Activated B cell treated with CpG ODN at 0.5 μM for 24 hours (primary cell): Measurements from ENCODE around the gene ALDH3A1. TPM values are rescaled to one million over a fixed set of nuclear protein-coding genes. Genes with fewer than 3 reads are reported as not detected.

Source experiments
- ATAC-seq: fragments of 200-7000 bp; cut with Tn5 transposase; one replicate; pipeline ENCODE4 v1.10.0; 2021; ENCODE audit warnings: low read depth, mild to moderate bottlenecking, moderate library complexity
- CTCF ChIA-PET: fragments of 350-600 bp; sonication (Branson Sonifier 250); formaldehyde crosslinking; loops from one replicate; lab custom pipeline; 2021; ENCODE audit warnings: antibody characterized with exemption; lab: Charles Lee
- POLR2A ChIA-PET: fragments of 350-600 bp; sonication (Branson Sonifier 250); formaldehyde crosslinking; loops from one replicate; lab custom pipeline; 2021; ENCODE audit warnings: antibody characterized with exemption; lab: Charles Lee
- DNase-seq: peaks from one replicate; pipeline ENCODE4 v3.0.0; 2022
- H3K27ac Mint-ChIP-seq: one replicate; pipeline ENCODE4 v1.8.0; 2020; ENCODE audit warnings: mixed read lengths
- H3K27me3 Mint-ChIP-seq: one replicate; pipeline ENCODE4 v1.8.0; 2021; ENCODE audit warnings: mixed read lengths
- H3K36me3 Mint-ChIP-seq: one replicate; pipeline ENCODE4 v1.8.0; 2021; ENCODE audit warnings: low read depth, mixed read lengths
- H3K4me1 Mint-ChIP-seq: one replicate; pipeline ENCODE4 v1.8.0; 2021; ENCODE audit warnings: mixed read lengths
- H3K4me3 Mint-ChIP-seq: one replicate; pipeline ENCODE4 v1.8.0; 2020; ENCODE audit warnings: mild to moderate bottlenecking, mixed read lengths
- H3K9me3 Mint-ChIP-seq: one replicate; pipeline ENCODE4 v1.8.0; 2020; ENCODE audit warnings: mixed read lengths
- intact Hi-C: fragments of 100-400 bp; cut with micrococcal nuclease; formaldehyde crosslinking; loops from one replicate; pipeline ENCODE4 v1.15.1; 2024
- total RNA-seq: library from RNA; stranded (reverse); gene quantifications from 2 replicates; pipeline ENCODE4 v1.2.3, GENCODE V29; 2022
- TF ChIP-seq, protein P1 (sequence below): fragments of 200-600 bp; IDR thresholded peaks from one replicate; pipeline ENCODE4 v1.8.0; 2022; ENCODE audit warnings: antibody characterized with exemption, mild to moderate bottlenecking

Gene ALDH3A1
- total RNA-seq, 1 donor from 2014 or later: not detected

DNA sequence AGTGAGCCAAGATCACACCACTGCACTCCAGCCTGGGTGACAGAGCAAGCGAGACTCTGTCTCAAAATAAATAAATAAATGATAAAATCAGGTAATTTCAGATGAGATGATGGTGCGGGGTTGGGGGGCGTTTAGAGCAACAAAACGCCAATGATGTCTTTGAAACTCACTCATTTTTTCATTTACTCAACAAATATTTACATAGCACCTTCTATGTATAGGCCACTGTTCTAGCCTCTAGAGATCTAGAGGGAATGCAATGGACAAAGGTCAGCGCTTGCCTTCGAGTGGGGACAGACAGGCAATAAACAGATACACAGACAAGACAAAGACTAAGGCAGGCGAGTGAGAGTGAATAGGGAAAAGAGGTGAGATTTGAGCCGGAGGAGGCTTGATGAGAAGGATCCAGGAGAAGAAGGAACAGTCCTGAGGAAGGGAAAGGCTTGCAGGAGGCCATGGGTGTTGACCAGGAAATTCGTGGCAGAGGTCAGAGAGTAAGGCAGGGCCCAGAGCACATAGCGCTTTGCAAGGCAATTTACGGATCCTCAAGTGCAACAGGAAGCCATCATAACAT is 14.1 kb downstream of the ALDH3A1 start:
- Mint-ChIP-seq H3K4me3 (no peak overlapping the region), H3K36me3 (no peaks in the 10 kb centered on the region), H3K27ac (no peak overlapping the region), H3K27me3 (peaks cover 3% of the 10 kb centered on the region), H3K9me3 (no peaks in the 10 kb centered on the region), H3K4me1 (no peaks in the 10 kb centered on the region)
- TF ChIP-seq, protein P1, sequence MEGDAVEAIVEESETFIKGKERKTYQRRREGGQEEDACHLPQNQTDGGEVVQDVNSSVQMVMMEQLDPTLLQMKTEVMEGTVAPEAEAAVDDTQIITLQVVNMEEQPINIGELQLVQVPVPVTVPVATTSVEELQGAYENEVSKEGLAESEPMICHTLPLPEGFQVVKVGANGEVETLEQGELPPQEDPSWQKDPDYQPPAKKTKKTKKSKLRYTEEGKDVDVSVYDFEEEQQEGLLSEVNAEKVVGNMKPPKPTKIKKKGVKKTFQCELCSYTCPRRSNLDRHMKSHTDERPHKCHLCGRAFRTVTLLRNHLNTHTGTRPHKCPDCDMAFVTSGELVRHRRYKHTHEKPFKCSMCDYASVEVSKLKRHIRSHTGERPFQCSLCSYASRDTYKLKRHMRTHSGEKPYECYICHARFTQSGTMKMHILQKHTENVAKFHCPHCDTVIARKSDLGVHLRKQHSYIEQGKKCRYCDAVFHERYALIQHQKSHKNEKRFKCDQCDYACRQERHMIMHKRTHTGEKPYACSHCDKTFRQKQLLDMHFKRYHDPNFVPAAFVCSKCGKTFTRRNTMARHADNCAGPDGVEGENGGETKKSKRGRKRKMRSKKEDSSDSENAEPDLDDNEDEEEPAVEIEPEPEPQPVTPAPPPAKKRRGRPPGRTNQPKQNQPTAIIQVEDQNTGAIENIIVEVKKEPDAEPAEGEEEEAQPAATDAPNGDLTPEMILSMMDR: no peak
- intact Hi-C loops: no loop called here
- CTCF ChIA-PET: no interaction called here
- no peak for ATAC-seq
- DNase-seq: no peak
- POLR2A ChIA-PET: no interaction called here

GRCh38 chr17:19731626-19732025 is 16.5 kb downstream of the ALDH3A1 start:
- Mint-ChIP-seq H3K27me3 (peaks cover 3% of the 10 kb centered on the region), H3K27ac (no peak overlapping the region), H3K4me1 (no peaks in the 10 kb centered on the region), H3K4me3 (no peak overlapping the region), H3K36me3 (no peaks in the 10 kb centered on the region), H3K9me3 (no peaks in the 10 kb centered on the region)
- ATAC-seq: no peak
- ChIA-PET CTCF (no interaction called here), POLR2A (no interaction called here)
- intact Hi-C loops: no loop called here
- TF ChIP-seq, protein P1: no peak
- DNase-seq: no peak

- no peak for DNase-seq
- no peak overlapping the region for H3K27ac Mint-ChIP-seq
- CTCF ChIA-PET: no interaction called here
These were observed 17.3 kb downstream of the ALDH3A1 start for GRCh38 chr17:19730843-19731242.

DNA sequence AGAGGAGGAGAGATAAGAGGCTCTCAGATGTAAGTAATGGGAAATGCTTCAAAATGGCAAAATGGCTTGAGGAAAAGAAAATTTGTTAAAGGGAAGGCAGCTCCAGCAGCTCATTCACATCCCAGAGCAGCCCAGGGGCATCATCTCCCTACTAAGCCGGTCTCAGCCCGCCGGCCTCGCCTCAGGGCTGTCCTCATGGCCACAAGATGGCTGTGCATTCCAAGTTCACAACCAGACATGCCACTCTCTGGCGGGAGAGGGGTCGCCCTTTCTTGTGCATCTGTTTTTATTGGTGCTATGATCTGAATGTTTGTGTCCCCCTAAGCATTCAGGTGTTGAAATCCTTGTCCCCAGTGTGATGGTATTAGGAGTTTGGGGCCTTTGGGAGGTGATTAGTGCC is 18.2 kb downstream of the ALDH3A1 start:
- POLR2A ChIA-PET: no interaction called here
- Mint-ChIP-seq H3K4me1 (peaks cover 5% of the 10 kb centered on the region), H3K36me3 (no peaks in the 10 kb centered on the region), H3K9me3 (no peaks in the 10 kb centered on the region), H3K27me3 (peaks cover 3% of the 10 kb centered on the region), H3K4me3 (no peak overlapping the region), H3K27ac (no peak overlapping the region)
- DNase-seq (no peak), ATAC-seq (no peak)
- TF ChIP-seq, protein P1: no peak
- intact Hi-C loops: no loop called here
- CTCF ChIA-PET: no interaction called here

More at GRCh38 chr17:19730843-19731242, 17.3 kb downstream of the ALDH3A1 start:
- ATAC-seq: no peak
- POLR2A ChIA-PET: no interaction called here
- H3K4me1 Mint-ChIP-seq: no peaks in the 10 kb centered on the region
- no peaks in the 10 kb centered on the region for H3K9me3 Mint-ChIP-seq
- TF ChIP-seq, protein P1: no peak
- peaks cover 3% of the 10 kb centered on the region for H3K27me3 Mint-ChIP-seq
- intact Hi-C loops: no loop called here
- no peak overlapping the region for H3K4me3 Mint-ChIP-seq
- H3K36me3 Mint-ChIP-seq: no peaks in the 10 kb centered on the region

DNA sequence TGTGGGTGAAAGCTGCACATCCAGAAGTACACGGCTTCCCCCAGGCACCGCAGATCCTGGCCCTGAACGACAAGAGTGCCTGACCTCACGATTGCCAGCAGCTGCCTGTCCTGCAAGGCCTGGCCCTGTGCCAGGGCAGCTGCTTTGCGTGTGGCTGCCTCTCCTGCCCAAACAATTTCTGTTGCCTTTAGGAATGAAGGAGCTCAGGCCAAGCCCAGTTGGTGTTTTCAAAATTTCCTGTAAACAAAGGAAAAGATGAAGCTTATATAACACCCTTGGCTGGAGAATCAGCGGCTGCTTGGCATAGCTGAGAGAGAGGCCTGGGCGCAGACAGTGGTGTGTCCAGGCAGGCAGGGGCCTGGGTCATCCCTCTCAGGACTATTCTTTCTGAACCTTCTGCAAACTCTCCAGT is 20.0 kb downstream of the ALDH3A1 start:
- Mint-ChIP-seq H3K27ac (no peak overlapping the region), H3K9me3 (no peaks in the 10 kb centered on the region), H3K36me3 (no peaks in the 10 kb centered on the region), H3K4me3 (no peak overlapping the region), H3K27me3 (peaks cover 3% of the 10 kb centered on the region), H3K4me1 (peaks cover 14% of the 10 kb centered on the region)
- CTCF ChIA-PET: interaction anchor here (0.9 kb wide), 2 partner anchors 17 to 35 kb away, joined by 3 to 4 read pairs; no protein-coding TSS in a partner anchor
- intact Hi-C loops: no loop called here
- TF ChIP-seq, protein P1: no peak
- POLR2A ChIA-PET: interaction anchor here (0.9 kb wide), 1 partner anchor 80 kb away, joined by 4 read pairs; the partner anchor contains the start of gene ALDH3A2
- ATAC-seq (no peak), DNase-seq (no peak)
